ENCODE data around the gene CPA3. TPM values are rescaled to one million over a fixed set of nuclear protein-coding genes. Genes with fewer than 3 reads are reported as not detected.

CPA3 gene
- total RNA-seq, 4 donors from 2014 or later = 0.60 to 6.9 (median 2.8) TPM

- no peaks in the 10 kb centered on the region for H3K36me3 ChIP-seq
- DNase-seq (ENCODE audit: low spot score in 2 of 2) = no peak
- H3K4me1 ChIP-seq = no peaks in the 10 kb centered on the region
- no peaks in the 10 kb centered on the region for H3K27me3 ChIP-seq
- H3K9me3 ChIP-seq = no peaks in the 10 kb centered on the region
- H3K27ac ChIP-seq = no peak overlapping the region
- WGBS, 2 donors = 81 to 83% methylated on average over 4 of the region's 4 CpGs
- no peak overlapping the region for H3K4me3 ChIP-seq
- no peak for TF ChIP-seq EP300 (IDR thresholded peaks at IDR 0.05)
Measured at GRCh38 chr3:148857316-148857715, 7.8 kb upstream of the CPA3 start.

GRCh38 chr3:148861277-148861869 is 3.7 kb upstream of the CPA3 start:
- TF ChIP-seq POLR2A (IDR thresholded peaks at IDR 0.05) (no peak), CTCF (IDR thresholded peaks at IDR 0.05) (peak; percentile 67 to 75 (median 71))
- DNase-seq (ENCODE audit: low spot score in 2 of 2) = no peak

GRCh38 chr3:148863297-148863696 is 1.8 kb upstream of the CPA3 start:
- DNase-seq (ENCODE audit: low spot score in 2 of 2) = no peak
- Histone ChIP-seq H3K27ac (no peak overlapping the region), H3K36me3 (no peaks in the 10 kb centered on the region), H3K27me3 (no peaks in the 10 kb centered on the region), H3K4me3 (no peak overlapping the region), H3K9me3 (no peaks in the 10 kb centered on the region), H3K4me1 (no peaks in the 10 kb centered on the region)
- TF ChIP-seq POLR2A (IDR thresholded peaks at IDR 0.05) = no peak
- WGBS, 2 donors = 57 to 60% methylated on average over 4 of the region's 4 CpGs

More at GRCh38 chr3:148861277-148861869, 3.7 kb upstream of the CPA3 start:
- Histone ChIP-seq H3K9me3 (no peaks in the 10 kb centered on the region), H3K27me3 (no peaks in the 10 kb centered on the region), H3K36me3 (no peaks in the 10 kb centered on the region), H3K4me1 (no peaks in the 10 kb centered on the region), H3K27ac (no peak overlapping the region), H3K4me3 (no peak overlapping the region)
- WGBS, 2 donors = 5 to 7% methylated on average over 1 of the region's 1 CpG

GRCh38 chr3:148863814-148864213 is 1.3 kb upstream of the CPA3 start:
- 76 to 81% methylated on average over 5 of the region's 5 CpGs for WGBS, 2 donors
- H3K9me3 ChIP-seq = no peaks in the 10 kb centered on the region
- TF ChIP-seq EP300 (IDR thresholded peaks at IDR 0.05) = no peak
- H3K36me3 ChIP-seq = no peaks in the 10 kb centered on the region
- H3K4me3 ChIP-seq = no peak overlapping the region
- no peaks in the 10 kb centered on the region for H3K27me3 ChIP-seq
- H3K4me1 ChIP-seq = no peaks in the 10 kb centered on the region
- no peak for DNase-seq (ENCODE audit: low spot score in 2 of 2)
- H3K27ac ChIP-seq = no peak overlapping the region

GRCh38 chr3:148866261-148866660 is 1.2 kb downstream of the CPA3 start:
- no peaks in the 10 kb centered on the region for H3K9me3 ChIP-seq
- no peaks in the 10 kb centered on the region for H3K27me3 ChIP-seq
- H3K36me3 ChIP-seq = no peaks in the 10 kb centered on the region
- H3K4me1 ChIP-seq = no peaks in the 10 kb centered on the region
- no peak for TF ChIP-seq EP300 (IDR thresholded peaks at IDR 0.05)
- TF ChIP-seq CTCF (IDR thresholded peaks at IDR 0.05) = no peak
- TF ChIP-seq POLR2A (IDR thresholded peaks at IDR 0.05) = no peak
- no peak for DNase-seq (ENCODE audit: low spot score in 2 of 2)
- H3K4me3 ChIP-seq = no peak overlapping the region
- 81 to 86% methylated on average over 4 of the region's 4 CpGs for WGBS, 2 donors
- no peak overlapping the region for H3K27ac ChIP-seq

- Histone ChIP-seq H3K27me3 (no peaks in the 10 kb centered on the region), H3K9me3 (no peaks in the 10 kb centered on the region), H3K4me1 (no peaks in the 10 kb centered on the region), H3K27ac (no peak overlapping the region), H3K4me3 (no peak overlapping the region), H3K36me3 (no peaks in the 10 kb centered on the region)
- 82 to 87% methylated on average over 9 of the region's 9 CpGs for WGBS, 2 donors
- TF ChIP-seq EP300 (IDR thresholded peaks at IDR 0.05) = no peak
- no peak for TF ChIP-seq CTCF (IDR thresholded peaks at IDR 0.05)
- no peak for DNase-seq (ENCODE audit: low spot score in 2 of 2)
Measured at GRCh38 chr3:148873270-148873927, 8.3 kb downstream of the CPA3 start.

Measured in tibial nerve (tissue), 4 donors.